SHP77 treated with DMSO at 0.1 percent for 48 hours (cell line): ENCODE results near the gene RBMY1E.
"Not testable (repeated sequence)": the region's sequence is repeated elsewhere in the genome, so short reads cannot be mapped to it uniquely, and the experiment has no call there.

Experiments used
- DNase-seq: peaks from one replicate; lab custom pipeline; 2025; lab: John Stamatoyannopoulos, UW

RBMY1E gene

DNA sequence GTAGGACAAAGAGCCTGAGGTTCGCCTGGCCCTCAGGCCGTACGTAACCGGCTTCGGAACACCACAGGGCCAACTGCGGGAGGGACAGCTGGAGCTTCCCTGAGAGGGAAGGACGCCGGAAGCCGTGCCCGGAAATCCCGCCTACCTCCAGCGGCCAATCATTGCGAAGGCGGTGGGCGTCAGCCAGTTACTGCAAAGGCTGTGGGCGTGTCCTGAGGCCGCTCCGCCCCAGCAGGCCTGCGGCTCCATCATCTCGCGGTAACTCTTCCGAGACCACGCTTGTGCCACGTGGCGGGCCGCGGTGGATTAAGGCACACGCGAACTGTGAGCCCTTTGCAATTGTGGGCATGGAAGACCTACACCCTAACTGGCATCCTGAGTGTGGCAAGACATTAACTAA lies at the start of gene RBMY1E:
TSS of gene RBMY1E (minus strand) at position 101 of the 400 bp plus-strand sequence. CDS start 1,978 bp downstream, outside the sequence.
- not testable (repeated sequence) for DNase-seq

DNA sequence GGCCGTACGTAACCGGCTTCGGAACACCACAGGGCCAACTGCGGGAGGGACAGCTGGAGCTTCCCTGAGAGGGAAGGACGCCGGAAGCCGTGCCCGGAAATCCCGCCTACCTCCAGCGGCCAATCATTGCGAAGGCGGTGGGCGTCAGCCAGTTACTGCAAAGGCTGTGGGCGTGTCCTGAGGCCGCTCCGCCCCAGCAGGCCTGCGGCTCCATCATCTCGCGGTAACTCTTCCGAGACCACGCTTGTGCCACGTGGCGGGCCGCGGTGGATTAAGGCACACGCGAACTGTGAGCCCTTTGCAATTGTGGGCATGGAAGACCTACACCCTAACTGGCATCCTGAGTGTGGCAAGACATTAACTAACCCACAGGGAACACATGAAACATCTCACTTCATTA lies 23.4 kb downstream of the RBMY1E start, which contains the start of gene RBMY1D:
TSS of gene RBMY1D (minus strand) at position 101 of the 400 bp plus-strand sequence. CDS start 2,013 bp downstream, outside the sequence.
- not testable (repeated sequence) for DNase-seq

DNA sequence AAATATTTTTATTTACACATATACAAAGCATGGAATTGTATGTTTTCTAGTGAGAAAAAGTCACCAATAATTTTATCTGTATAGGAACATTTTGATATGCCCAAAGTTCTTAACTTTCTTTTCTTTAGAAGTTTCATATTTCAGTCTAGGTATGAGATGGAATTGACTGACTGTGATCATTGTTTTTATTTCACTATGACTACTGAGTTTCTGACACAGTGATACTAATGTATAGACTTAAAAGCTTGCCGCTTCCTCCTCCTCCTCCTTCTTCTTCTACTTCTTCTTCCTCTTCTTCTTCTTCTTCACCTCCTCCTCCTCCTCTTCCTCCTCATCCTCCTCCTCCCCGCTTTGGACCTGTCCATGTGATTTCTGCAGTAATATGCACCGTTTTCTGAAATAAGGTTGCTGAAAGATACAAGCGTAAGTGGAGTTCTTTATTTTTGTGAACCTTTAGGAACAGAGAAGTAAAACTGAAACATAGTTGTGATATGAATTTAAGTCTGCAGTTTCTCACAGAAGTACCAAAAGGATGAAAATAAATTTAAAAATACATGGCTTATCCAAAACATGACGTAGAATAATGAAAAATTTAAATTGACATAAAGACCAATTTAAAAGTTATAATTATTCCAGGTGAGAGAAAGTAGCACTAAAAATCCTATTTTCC lies 48.3 kb downstream of the RBMY1E start:
- not testable (repeated sequence) for DNase-seq
